ENCODE results near the gene ADARB2. TPM values are rescaled to one million over a fixed set of nuclear protein-coding genes. Genes with fewer than 3 reads are reported as not detected.

Gene ADARB2
- total RNA-seq, 1 donor from 2014 or later = 1.3 TPM

DNA sequence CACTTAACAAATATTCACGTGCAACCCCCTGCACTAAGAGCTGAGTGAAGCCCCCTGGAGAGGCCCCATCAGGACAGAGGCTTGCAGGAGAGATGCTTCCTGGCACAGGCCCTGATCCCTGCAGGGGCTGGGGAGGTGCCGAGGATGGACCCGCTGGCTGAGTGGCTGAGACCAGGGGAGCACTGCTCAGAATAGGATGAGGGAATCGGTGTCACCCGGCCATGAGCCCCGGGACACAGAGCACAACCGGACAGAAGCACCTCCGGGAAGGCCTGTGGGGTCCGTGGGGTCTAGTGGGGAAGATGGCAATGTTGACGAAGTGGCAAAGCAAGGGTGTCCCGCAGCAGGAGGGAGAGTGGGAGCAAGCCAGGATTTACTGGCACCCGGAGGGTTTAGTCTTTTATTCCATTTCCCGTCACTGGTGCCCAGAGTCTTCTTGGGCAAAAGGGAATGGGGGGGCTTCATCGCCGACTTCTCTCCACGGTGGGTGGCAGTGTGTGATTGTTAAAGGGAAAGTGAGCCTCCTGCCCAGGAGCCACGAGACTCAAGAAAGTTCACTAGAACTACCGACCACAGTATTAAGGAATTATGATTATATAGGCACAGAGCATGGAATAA is 140.7 kb downstream of the ADARB2 start:
- DNase-seq (ENCODE audit: low spot score) = no peak

DNA sequence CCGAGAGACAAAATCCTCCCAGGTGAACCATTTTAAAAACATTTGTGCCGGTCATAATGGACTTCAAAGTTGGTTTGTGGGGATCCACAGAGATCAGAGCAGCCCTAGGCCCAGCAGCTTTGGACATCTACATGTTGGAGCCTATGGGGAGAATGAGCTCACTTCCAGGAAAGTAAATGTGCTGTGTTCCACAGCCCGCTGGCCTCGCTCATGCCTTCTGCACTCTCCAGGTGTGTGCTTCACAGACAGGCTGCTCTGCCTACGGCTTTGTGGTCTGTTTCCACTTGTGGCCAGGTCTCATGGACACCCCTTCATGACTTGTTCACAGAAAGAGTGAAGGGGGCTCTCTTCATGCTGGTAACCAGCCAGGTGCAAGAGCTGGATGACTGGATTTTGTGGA is 141.6 kb downstream of the ADARB2 start:
- no peak for DNase-seq (ENCODE audit: low spot score)

DNA sequence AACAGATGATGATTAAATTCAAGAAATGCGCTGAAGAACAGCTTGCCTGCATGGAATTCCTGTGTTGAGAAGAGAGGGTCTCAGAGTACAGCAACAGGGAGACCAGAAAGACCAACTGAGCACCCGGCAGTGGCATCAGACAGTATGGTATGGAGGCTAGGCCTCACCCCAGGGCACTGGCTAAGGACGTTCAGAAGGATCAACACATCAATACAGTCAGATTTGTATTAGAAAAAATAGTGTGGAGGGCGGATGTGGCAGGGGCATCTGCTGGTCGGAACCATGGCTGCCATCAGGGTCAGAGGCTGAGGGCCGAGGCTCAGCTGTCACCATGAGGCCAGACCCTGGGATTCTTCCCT is 142.1 kb downstream of the ADARB2 start:
- DNase-seq (ENCODE audit: low spot score) = no peak

- DNase-seq (ENCODE audit: low spot score) = no peak
Observed at GRCh38 chr10:1594372-1595241, 142.7 kb downstream of the ADARB2 start.

DNA sequence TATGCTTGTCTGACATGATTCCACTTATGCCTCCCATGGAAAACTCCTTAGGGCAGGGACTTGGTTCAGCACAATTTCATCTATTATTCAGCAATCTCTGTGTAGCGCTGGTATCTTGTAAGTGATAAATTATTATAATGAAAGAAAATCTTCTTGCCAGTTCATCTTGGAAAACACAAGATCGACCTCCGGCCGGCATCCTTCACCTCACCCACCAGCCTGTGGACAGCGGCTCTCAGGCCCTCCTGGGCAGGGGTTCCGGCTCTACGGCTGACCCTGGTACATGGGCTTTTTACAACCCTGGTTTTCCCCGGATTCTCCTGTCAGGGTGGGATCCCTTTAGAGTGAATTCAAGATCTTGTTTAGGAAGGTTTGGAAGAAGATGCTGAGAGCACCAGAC is 145.6 kb downstream of the ADARB2 start:
- DNase-seq (ENCODE audit: low spot score) = no peak

DNA sequence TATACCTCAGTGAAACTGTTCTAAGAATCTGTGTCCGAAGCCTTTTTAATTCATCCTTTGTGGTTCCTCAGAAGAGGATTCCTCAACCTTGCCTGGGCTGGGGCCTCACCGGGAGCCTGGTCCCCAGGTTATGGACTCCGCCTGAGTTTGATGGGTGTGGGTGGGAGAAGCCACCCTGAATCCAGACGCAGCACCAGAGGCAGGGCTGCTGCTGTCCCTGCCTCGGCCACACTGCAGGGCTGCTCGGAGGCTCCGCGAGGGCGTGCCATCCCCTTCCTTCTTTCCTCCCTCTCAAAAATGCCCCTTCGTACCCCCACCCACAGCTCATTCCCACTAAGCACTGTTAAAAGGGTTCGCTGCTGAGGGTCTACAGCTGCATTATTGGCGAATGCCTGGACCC is 146.3 kb downstream of the ADARB2 start:
- DNase-seq (ENCODE audit: low spot score) = no peak

DNA sequence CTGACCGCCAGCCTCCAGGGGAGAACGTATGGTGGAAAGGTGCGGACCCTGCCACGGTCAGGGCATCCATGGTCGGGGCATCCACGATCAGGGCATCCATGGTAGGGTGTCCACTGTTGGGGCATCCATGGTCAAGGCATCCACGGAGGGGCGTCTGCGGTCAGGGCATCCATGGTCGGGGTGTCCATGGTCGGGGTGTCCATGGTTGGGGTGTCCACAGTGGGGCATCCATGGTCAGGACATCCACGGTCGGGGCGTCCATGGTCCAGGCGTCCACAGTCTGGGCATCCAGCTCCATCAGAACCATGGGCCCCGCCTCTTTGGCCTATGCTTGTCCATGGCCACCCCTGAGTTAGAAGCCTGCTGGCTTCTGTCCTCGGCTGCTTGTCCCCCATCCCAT is 148.1 kb downstream of the ADARB2 start:
- no peak for DNase-seq (ENCODE audit: low spot score)

GRCh38 chr10:1582739-1583138 is 154.6 kb downstream of the ADARB2 start:
- no peak for DNase-seq (ENCODE audit: low spot score)

GRCh38 chr10:1581189-1581588 is 156.1 kb downstream of the ADARB2 start:
- DNase-seq (ENCODE audit: low spot score) = no peak

- no peak for DNase-seq (ENCODE audit: low spot score)
Observed at GRCh38 chr10:1579671-1580070, 157.7 kb downstream of the ADARB2 start.

DNA sequence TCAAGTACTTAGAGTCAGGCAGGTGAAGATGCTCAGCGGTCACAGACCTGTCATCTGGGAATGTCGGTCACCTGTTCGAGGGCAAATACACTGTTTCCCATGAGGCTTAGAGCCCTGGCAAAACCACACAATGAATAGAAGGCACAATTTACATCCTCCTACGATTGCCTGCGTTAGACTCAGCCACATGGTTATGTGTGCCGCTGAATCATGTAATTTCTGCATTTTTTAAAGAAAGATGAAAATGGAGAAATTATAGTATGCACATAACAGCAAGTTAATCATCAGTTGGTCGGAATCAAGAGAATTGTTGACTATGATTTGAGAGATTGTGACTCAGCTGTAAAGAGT is 158.2 kb downstream of the ADARB2 start:
- no peak for DNase-seq (ENCODE audit: low spot score)

- DNase-seq (ENCODE audit: low spot score) = no peak
Observed at GRCh38 chr10:1578392-1579140, 158.8 kb downstream of the ADARB2 start.

GRCh38 chr10:1577945-1578344 is 159.4 kb downstream of the ADARB2 start:
- DNase-seq (ENCODE audit: low spot score) = no peak

DNA sequence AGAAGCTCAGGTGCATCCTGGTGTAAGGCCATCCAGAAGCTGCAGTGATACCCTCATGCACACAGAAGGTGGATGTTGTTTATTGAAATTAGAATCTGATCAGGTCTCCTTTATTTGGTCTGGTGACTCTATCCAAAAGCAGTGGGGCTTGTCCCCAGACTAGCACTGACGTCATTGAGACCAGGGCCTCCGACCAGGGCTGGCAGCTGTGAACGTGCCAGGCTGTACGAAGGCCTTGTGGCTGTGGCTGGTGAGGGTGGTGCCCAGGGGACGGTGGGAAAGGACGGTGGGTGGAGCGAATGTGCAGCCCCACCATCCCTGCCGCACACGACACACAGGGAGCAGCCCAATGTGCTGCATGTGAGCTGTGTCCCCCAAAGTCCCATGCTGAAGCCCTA is 160.0 kb downstream of the ADARB2 start:
- no peak for DNase-seq (ENCODE audit: low spot score)

- no peak for DNase-seq (ENCODE audit: low spot score)
Observed at GRCh38 chr10:1576467-1577372, 160.6 kb downstream of the ADARB2 start.

- no peak for DNase-seq (ENCODE audit: low spot score)
Observed at GRCh38 chr10:1575481-1576244, 161.7 kb downstream of the ADARB2 start.

GRCh38 chr10:1574719-1575118 is 162.6 kb downstream of the ADARB2 start:
- DNase-seq (ENCODE audit: low spot score) = no peak

GRCh38 chr10:1573981-1574380 is 163.3 kb downstream of the ADARB2 start:
- no peak for DNase-seq (ENCODE audit: low spot score)

- DNase-seq (ENCODE audit: low spot score) = no peak
Observed at GRCh38 chr10:1573334-1573969, 163.9 kb downstream of the ADARB2 start.

DNA sequence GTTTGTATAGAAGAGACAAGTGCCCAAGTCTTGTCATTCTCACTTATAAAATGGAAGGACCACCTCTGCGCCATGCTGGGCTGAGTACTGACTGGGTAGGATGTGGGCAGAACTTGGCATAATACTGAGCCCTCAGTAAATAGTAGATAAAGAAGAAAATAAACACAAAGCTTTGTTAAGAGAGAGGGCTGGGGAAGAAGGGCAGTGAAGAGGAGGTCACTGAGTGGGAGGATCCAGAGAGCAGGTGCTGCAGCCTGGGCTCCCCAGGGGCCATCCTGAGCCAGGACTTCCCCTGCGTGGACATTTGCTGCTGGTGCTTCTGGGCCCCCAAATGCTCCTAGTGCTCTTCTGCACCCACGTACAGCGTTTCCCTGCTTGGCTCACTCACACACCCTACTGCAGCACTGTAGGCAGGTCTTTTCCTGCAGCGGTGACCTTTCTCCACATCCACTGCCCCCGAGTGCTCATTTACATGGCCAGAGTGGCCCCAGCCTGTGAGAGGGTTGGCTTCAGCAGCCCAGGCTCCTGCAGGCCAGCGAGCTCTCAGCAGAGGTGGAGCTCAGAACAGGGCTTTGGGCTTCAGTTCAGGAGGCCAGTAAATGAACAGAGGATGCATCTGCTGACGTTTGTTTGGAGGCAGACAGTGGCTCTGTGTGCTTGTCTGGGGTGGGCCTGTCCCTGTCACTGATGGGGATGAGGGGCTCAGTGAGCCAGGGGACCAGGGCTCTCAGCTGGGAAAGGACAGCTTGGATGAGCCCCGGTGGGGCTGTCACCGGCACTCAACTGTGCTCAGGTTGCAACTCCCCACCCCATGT is 164.6 kb downstream of the ADARB2 start:
- DNase-seq (ENCODE audit: low spot score) = no peak

Data from mucosa of gallbladder (tissue), 1 donor.